Measurements from ENCODE around the gene UBE2C.
A peak's percentile ranks its signal among the peaks of the same experiment; 100 is the strongest.

UBE2C gene

DNA sequence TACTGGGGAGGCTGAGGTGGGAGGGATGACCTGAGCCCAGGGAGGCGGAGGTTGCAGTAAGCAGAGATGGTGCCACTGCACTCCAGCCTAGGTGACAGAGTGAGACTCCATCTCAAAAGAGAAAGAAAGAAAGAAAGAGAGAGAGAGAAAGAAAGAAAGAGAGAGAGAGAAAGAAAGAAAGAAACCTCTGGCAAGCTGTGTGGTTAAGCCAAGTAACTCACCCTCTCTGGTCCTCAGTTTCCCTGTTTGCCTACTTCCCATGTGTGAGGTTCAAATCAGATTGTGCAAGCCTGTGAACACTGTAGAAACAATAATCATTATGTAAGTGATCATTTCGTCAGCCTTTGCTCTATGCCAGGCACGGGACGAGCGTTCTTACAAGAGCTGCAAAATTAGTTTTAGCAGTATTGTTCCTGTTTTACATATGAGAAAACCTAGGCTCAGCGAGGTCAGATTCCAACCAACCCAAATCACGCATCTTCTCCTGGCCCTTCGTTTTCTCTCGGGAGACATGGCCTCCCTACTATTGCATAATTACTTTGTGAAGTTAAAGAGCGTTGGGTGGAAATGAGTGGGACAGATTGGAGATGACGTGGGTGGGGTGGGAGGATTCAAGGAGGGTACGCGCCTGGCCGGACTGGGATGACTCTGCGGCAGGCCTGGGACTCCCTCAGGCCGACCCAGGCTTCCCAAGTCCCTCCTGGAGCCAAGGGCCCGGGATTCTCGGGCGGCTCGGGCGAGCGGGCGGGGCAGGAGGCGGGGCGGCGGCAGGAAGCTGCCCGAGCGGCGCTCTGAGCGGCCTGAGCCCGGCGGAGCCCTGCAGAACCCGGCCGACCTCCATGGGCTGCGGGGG lies 20.8 kb downstream of the UBE2C start, which contains the start of gene SNX21:
Gene SNX21 (plus strand): TSS at position 770 of the 853 bp plus-strand sequence. CDS start 121 bp downstream, outside the sequence.
- DNase-seq (ENCODE audit: low spot score), result peak; percentile 90

DNA sequence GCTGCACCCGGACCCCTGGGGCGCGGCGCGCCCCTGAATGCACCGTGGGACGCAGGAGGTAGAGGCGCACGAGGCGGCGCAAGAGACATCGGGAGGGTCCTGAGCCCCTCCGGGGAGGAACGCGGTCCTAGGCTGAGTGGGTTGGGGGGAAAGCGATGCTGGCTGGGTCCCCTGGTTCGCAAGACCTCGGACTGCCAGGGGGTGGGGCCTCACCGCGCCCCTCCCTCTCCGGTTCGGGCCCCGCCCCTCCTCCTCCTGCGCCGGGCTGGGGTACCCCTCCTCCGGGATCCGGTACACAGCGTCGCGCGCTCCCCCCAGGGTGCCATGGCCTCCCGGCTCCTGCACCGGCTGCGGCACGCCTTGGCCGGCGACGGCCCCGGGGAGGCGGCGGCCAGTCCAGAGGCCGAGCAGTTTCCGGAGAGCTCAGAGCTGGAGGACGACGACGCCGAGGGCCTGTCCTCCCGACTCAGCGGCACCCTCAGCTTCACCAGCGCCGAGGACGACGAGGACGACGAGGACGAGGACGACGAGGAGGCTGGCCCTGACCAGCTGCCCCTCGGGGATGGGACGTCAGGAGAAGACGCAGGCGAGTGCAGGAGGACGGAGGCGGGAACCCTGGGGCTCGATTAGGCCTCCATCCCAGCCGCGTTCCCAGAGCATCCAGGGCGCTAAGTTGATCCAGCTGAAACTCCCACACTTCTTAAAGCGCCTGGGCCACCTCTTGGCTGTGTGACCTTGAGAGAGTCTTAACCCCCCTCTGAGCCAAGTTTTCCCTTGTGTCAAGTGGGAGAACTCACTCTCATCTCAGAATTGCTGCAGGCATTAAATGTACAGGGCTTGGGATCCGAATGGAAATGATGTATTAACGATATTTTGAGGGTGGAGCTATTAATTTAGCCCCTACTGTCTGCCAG lies 21.7 kb downstream of the UBE2C start:
- peak; percentile 87 for DNase-seq (ENCODE audit: low spot score)

GRCh38 chr20:45834797-45835161 lies 22.3 kb downstream of the UBE2C start:
- no peak for DNase-seq (ENCODE audit: low spot score)

DNA sequence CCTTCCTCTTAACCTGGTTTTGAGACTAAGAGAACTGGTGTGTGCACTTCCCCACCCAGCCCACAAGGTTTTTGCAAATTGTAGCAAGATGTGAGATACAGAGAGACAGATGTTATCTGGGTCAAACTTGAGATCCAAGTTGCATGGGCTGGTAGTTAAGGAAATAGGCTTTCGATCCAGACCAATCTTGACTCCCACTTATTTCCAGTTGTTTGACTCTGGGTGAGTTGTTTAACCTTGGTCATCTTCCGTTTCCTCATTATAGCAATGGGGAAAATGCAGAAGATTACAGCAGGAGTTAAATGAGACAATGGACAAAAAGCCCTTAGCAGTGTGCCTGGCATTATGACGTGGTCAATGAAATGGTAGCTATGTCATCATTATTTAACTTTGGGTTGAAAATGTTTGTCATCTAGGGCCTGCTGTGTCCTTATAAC lies 22.9 kb downstream of the UBE2C start:
- DNase-seq (ENCODE audit: low spot score), result no peak

GRCh38 chr20:45835825-45836224 lies 23.4 kb downstream of the UBE2C start:
- no peak for DNase-seq (ENCODE audit: low spot score)

DNA sequence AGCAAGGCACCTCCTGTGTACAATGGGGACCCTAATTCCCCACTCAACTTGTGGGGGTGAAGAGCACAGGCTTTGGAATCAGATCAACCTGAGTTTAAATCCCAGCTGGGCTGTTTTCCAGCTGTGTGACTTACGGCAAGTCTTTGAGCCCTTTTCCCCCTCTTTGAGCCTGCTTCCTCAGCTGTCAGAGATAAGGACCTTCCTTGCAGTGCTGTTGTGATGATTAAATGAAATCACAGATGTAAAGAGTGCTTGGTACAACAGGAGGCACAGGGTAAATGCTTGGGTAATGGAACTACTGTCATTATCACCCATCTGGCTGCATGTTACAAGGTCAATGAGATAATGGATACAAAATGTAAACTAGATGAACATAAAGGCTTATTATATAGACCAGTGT lies 24.4 kb downstream of the UBE2C start:
- peak; percentile 63 for DNase-seq (ENCODE audit: low spot score)

DNA sequence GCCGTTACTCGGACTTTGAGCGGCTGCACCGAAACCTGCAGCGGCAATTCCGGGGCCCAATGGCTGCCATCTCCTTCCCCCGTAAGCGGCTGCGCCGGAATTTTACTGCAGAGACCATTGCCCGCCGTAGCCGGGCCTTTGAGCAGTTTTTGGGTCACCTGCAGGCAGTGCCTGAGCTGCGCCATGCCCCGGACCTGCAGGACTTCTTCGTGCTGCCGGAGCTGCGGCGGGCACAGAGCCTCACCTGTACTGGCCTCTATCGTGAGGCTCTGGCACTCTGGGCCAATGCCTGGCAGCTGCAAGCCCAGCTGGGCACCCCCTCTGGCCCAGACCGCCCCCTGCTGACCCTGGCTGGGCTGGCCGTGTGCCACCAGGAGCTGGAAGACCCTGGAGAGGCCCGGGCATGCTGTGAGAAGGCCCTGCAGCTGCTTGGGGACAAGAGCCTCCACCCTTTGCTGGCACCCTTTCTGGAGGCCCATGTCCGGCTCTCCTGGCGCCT lies 28.3 kb downstream of the UBE2C start:
- no peak for DNase-seq (ENCODE audit: low spot score)

- DNase-seq (ENCODE audit: low spot score), result no peak
Measured at GRCh38 chr20:45841407-45842129, 29.1 kb downstream of the UBE2C start.

GRCh38 chr20:45842169-45842812 lies 29.8 kb downstream of the UBE2C start:
- no peak for DNase-seq (ENCODE audit: low spot score)

DNA sequence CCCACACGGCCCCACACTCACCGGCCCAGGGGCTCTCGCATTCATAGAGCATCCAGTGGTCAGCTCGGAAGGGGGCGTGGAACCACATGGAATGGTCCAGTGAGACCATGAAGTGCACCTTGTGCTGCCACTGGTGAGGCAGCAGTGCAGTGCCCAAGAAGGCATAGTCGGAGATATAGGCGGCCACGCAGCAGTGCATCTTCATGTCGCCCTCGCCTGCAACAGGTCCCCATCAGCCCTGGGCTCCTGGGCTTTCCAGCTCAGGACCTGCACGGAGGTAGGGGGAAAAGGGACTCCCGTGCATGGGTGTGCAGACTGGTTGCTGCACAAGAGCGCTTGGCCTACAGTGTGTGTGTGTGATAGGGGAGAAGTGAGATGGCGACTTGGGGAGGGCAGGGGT lies 31.1 kb downstream of the UBE2C start:
- no peak for DNase-seq (ENCODE audit: low spot score)

DNA sequence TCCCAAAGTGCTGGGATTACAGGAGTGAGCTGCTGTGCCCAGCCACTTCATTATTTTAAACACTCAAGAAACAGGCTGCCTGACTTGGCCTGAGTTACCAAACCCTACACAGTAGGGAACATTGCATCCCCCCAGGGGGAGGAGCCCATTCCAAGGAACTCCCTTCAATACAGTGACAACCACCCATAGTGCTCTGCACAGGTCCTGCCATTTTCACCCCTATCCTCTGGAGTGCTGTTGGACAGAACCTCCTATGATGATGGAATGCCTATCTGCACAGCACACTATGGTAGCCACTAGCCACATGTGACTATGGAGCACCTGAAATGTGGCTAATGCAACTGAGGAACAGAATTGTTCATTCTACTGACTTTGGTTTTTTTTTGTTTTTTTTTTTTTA lies 33.0 kb downstream of the UBE2C start:
- no peak for DNase-seq (ENCODE audit: low spot score)

- DNase-seq (ENCODE audit: low spot score), result no peak
Measured at GRCh38 chr20:45848421-45848820, 36.0 kb downstream of the UBE2C start.

- no peak for DNase-seq (ENCODE audit: low spot score)
Measured at GRCh38 chr20:45848969-45849582, 36.6 kb downstream of the UBE2C start.

DNA sequence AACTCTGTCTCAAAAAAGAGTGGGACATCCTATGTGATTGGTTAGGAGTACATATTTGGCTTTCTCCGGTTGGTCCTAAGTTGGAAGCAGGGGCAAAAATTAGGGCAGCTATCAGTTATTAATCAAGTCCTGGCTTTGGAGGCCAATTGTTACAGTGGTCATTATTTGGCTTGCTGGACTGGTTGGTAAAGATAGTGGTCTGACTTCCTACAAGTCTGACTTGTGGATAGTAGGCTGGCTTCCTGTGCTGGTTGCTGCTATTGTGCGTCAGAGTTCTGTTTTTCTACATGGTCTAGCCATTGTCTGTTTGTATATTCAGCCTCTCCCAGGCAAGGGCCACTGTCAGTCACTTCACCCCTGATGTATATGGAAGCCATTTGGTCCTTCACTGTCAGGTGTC lies 37.8 kb downstream of the UBE2C start:
- DNase-seq (ENCODE audit: low spot score), result no peak

DNA sequence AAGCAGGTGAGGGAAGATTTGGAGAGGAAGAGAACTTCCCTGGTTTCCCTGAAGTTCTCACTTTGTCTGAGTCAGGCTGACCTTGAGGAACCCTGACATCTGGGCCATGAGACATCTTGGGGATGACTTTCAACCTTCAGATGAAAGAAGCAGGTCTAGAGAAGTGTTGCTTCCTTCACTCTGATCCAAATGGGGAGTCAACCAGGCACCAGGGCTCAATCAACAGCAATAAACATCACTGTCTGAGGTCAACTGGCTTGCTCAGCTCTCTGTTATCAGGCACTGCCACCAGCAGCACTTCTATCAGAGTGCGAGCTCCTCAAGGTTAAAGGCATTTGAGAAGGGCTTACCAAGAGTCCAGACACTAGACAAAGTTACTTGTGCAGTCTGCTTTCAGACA lies 38.5 kb downstream of the UBE2C start:
- DNase-seq (ENCODE audit: low spot score), result no peak

DNA sequence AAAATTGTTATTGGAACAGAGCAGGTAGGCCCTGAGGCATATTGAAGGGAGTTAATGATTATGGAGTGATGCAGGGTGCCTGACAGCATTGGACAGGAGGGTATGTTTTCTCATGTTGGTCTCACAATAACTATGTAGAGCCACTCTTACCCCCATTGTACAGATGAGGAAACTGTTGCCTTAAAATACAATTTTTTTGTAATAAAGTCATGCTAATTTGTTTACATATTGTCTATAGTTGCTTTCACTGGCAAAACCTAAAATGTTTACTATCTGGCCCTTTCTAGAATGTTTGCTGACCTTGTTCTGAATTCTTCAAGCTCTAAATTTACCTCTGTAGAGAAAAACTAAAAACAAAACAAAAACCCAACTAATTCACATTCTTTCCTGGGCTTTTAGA lies 39.1 kb downstream of the UBE2C start:
- no peak for DNase-seq (ENCODE audit: low spot score)

DNA sequence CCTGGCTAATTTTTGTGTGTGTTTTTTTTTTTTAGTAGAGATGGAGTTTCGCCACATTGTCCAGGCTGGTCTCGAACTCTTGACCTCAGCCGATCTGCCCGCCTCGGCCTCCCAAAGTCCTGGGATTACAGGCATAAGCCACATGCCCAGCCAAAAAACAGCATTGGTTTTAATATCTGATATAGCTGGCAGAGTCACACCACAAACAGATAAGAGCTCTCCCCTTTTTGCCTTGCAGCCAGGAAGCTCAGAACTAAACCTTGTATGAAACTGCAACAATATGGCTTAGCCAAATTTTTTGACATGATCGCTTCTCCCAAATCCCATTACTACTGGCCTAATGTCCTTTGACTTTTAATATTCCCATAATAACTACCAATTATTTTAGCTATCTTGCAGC lies 39.9 kb downstream of the UBE2C start:
- no peak for DNase-seq (ENCODE audit: low spot score)

- no peak for DNase-seq (ENCODE audit: low spot score)
Measured at GRCh38 chr20:45853484-45853883, 41.0 kb downstream of the UBE2C start.

- peak; percentile 100 for DNase-seq (ENCODE audit: low spot score)
Measured at GRCh38 chr20:45857114-45857881, 44.9 kb downstream of the UBE2C start, which contains the start of the genes ACOT8 and ZSWIM3. Gene ACOT8, minus strand, starts transcription at chr20:45857392. Its CDS starts 77 bp downstream, at chr20:45857315. Gene ZSWIM3, plus strand, starts transcription at chr20:45857614. Its CDS starts 212 bp downstream, at chr20:45857826.

- DNase-seq (ENCODE audit: low spot score), result no peak
Measured at GRCh38 chr20:45857882-45858216, 45.4 kb downstream of the UBE2C start.
